HepG2 (cell line): ENCODE measurements around the gene STUB1. TPM values are rescaled to one million over a fixed set of nuclear protein-coding genes. Genes with fewer than 3 reads are reported as not detected.

Experiments
- AGO1 ChIP-seq: fragments of 200-400 bp; formaldehyde crosslinking; IDR thresholded peaks from 2 replicates; pipeline ENCODE4 v1.6.1; 2017; ENCODE audit warnings: mild to moderate bottlenecking, low read depth, low read length, moderate library complexity; ENCODE audit not compliant: poor library complexity, severe bottlenecking
- FOSL2 ChIP-seq: sonication (generic); formaldehyde crosslinking; IDR thresholded peaks from 2 replicates; pipeline ENCODE4 v1.4.0; 2020; ENCODE audit warnings: missing genetic modification reagents
- GZF1 ChIP-seq: sonication (generic); formaldehyde crosslinking; IDR thresholded peaks from 2 replicates; pipeline ENCODE4 v1.5.1; 2020; ENCODE audit warnings: mild to moderate bottlenecking, missing genetic modification reagents
- HOXA5 ChIP-seq: sonication (generic); formaldehyde crosslinking; IDR thresholded peaks from 2 replicates; pipeline ENCODE4 v1.4.0; 2020; ENCODE audit warnings: missing genetic modification reagents
- MTA1 ChIP-seq: sonication (generic); formaldehyde crosslinking; IDR thresholded peaks from 2 replicates; pipeline ENCODE4 v1.4.0; 2020; ENCODE audit warnings: missing genetic modification reagents, mild to moderate bottlenecking, borderline replicate concordance
- NAIF1 ChIP-seq: sonication (generic); formaldehyde crosslinking; IDR thresholded peaks from 2 replicates; pipeline ENCODE4 v1.5.0; 2020; ENCODE audit warnings: mild to moderate bottlenecking, missing genetic modification reagents, borderline replicate concordance
- RAD51 ChIP-seq: fragments of 450-650 bp; IDR thresholded peaks from 2 replicates; pipeline ENCODE4 v1.6.1; 2016; ENCODE audit warnings: borderline replicate concordance
- SIN3B ChIP-seq: fragments of 150-350 bp; IDR thresholded peaks from 2 replicates; pipeline ENCODE4 v1.6.1; 2014; ENCODE audit warnings: low read length
- ZNF543 ChIP-seq: sonication (generic); formaldehyde crosslinking; IDR thresholded peaks from 2 replicates; pipeline ENCODE4 v1.4.0; 2020; ENCODE audit warnings: mild to moderate bottlenecking, missing genetic modification reagents
- polyA plus RNA-seq, 8 experiments: library from polyadenylated mRNA; depleted of rRNA in 3 of 8; stranded (reverse) in 7 of 8; unstranded in 1 of 8; fragments of >200 nt; fragmentation: Illumina TruSeq in 4 of 8; extraction: Trizol in 4 of 8; gene quantifications; 2 replicates each; pipeline versions ENCODE4 v1.2.1 to v1.2.3, GENCODE V29; 2011 to 2016; ENCODE audit warnings: low read depth in 4 of 8, missing spikeins in 1 of 8, mixed read lengths in 1 of 8; ENCODE audit not compliant: insufficient read depth in 1 of 8
- total RNA-seq, 5 experiments: library from RNA; depleted of rRNA; stranded (reverse); fragments of >200 nt; fragmentation: Illumina TruSeq; extraction: Trizol; gene quantifications; 2 replicates each; pipeline ENCODE4 v1.2.3, GENCODE V29; 2016; ENCODE audit warnings: low read depth in 1 of 5
- TF ChIP-seq, protein P1 (sequence below): IDR thresholded peaks from 2 replicates; pipeline ENCODE4 v1.6.1; 2016
- TF ChIP-seq, protein P2 (sequence below): sonication (generic); formaldehyde crosslinking; IDR thresholded peaks from 2 replicates; pipeline ENCODE4 v1.4.0; 2020; ENCODE audit warnings: mild to moderate bottlenecking, missing genetic modification reagents
- TF ChIP-seq, protein P3 (sequence below): sonication (generic); formaldehyde crosslinking; IDR thresholded peaks from 2 replicates; pipeline ENCODE4 v1.5.1; 2020; ENCODE audit warnings: missing genetic modification reagents, mild to moderate bottlenecking, borderline replicate concordance
- TF ChIP-seq, protein P4 (sequence below): sonication (generic); formaldehyde crosslinking; IDR thresholded peaks from 2 replicates; pipeline ENCODE4 v1.5.0; 2020; ENCODE audit warnings: missing genetic modification reagents, mild to moderate bottlenecking, borderline replicate concordance
- TF ChIP-seq, protein P5 (sequence below): IDR thresholded peaks from 2 replicates; pipeline ENCODE4 v1.6.1; 2016; ENCODE audit warnings: missing genetic modification reagents, missing compliant biosample characterization
- TF ChIP-seq, protein P6 (sequence below): IDR thresholded peaks from 2 replicates; pipeline ENCODE4 v1.6.1; 2018; ENCODE audit warnings: missing genetic modification reagents
- TF ChIP-seq, protein P7 (sequence below): sonication (generic); formaldehyde crosslinking; IDR thresholded peaks from 2 replicates; pipeline ENCODE4 v1.5.1; 2020; ENCODE audit warnings: mild to moderate bottlenecking, missing genetic modification reagents, moderate library complexity

Gene STUB1
- total and polyA plus RNA-seq, 2 of the 13 experiments (the other 11 are each of a cell fraction or from before 2014, with no cell fraction given): 52.9 to 78.2 TPM

DNA sequence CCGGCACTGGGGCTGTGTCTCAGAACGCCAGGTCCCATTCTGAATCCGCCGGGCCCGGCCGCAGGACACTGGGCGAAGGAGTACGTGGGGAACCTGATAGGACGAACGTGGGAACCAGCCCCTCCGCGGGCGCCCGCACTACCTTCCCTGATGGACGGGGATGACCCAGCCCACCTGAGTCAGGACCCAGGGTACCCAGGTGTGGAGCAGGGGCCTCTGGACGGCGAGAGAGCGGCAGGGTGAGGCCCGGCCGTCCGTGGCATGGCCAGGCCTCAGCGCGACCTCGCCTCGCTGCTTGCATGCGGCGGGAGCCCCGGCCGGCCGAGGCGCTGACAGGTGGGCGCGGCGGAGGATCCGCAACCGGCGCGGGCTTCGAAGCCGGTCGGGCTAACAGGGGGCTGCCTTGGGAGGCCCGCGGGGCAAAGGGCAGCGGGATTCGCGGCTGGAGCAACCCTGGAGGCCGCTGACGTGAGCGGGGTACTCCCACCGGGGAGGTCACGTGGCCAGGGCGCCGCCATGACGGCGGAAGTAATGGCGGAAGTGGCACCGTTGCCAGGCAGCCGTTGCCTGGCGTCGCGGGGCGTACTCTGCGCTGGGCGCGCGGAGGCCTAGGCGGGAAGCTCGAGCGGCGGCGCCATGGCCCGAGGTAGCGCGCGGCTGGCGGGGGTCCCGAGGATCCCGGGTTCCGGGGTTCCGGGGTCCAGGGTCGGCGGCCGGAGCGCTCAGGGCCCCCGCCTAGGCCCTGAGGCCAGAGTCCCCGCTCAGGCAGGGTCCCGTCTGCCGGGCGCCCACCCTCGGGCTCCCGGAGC is 31.2 kb upstream of the STUB1 start, which contains the start of gene WDR90 (continued):
- TF ChIP-seq, protein P1, sequence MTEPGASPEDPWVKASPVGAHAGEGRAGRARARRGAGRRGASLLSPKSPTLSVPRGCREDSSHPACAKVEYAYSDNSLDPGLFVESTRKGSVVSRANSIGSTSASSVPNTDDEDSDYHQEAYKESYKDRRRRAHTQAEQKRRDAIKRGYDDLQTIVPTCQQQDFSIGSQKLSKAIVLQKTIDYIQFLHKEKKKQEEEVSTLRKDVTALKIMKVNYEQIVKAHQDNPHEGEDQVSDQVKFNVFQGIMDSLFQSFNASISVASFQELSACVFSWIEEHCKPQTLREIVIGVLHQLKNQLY (CRISPR knock-in tag): peak; percentile 59; the same call in 1 of the 2 replicates
- TF ChIP-seq, protein P2, sequence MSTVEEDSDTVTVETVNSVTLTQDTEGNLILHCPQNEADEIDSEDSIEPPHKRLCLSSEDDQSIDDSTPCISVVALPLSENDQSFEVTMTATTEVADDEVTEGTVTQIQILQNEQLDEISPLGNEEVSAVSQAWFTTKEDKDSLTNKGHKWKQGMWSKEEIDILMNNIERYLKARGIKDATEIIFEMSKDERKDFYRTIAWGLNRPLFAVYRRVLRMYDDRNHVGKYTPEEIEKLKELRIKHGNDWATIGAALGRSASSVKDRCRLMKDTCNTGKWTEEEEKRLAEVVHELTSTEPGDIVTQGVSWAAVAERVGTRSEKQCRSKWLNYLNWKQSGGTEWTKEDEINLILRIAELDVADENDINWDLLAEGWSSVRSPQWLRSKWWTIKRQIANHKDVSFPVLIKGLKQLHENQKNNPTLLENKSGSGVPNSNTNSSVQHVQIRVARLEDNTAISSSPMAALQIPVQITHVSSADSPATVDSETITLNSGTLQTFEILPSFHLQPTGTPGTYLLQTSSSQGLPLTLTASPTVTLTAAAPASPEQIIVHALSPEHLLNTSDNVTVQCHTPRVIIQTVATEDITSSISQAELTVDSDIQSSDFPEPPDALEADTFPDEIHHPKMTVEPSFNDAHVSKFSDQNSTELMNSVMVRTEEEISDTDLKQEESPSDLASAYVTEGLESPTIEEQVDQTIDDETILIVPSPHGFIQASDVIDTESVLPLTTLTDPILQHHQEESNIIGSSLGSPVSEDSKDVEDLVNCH (CRISPR knock-in tag): no peak
- TF ChIP-seq RAD51: peak; percentile 94
- TF ChIP-seq, protein P3, sequence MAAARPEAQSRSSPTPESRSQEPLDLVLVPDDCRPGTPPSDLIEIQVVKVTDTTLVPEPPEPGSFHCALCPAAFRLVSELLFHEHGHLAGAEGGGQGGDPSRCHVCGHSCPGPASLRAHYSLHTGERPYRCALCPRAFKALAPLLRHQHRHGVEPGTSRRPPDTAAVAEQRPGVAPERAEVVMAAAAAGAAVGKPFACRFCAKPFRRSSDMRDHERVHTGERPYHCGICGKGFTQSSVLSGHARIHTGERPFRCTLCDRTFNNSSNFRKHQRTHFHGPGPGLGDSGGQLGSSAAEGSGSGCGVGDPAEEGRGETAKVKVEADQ (CRISPR knock-in tag): peak; percentile 57; the same call in 1 of the 2 replicates
- TF ChIP-seq, protein P4, sequence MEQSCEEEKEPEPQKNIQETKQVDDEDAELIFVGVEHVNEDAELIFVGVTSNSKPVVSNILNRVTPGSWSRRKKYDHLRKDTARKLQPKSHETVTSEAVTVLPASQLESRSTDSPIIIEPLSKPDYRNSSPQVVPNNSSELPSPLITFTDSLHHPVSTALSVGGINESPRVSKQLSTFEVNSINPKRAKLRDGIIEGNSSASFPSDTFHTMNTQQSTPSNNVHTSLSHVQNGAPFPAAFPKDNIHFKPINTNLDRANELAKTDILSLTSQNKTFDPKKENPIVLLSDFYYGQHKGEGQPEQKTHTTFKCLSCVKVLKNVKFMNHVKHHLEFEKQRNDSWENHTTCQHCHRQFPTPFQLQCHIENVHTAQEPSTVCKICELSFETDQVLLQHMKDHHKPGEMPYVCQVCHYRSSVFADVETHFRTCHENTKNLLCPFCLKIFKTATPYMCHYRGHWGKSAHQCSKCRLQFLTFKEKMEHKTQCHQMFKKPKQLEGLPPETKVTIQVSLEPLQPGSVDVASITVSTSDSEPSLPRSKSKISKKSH (CRISPR knock-in tag): peak; percentile 80
- TF ChIP-seq, protein P5, sequence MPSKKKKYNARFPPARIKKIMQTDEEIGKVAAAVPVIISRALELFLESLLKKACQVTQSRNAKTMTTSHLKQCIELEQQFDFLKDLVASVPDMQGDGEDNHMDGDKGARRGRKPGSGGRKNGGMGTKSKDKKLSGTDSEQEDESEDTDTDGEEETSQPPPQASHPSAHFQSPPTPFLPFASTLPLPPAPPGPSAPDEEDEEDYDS (CRISPR knock-in tag): peak; percentile 75; the same call in 1 of the 2 replicates
- peak; percentile 97 for TF ChIP-seq AGO1
- TF ChIP-seq HOXA5 (CRISPR knock-in tag): peak; percentile 78; the same call in 1 of the 2 replicates
- TF ChIP-seq MTA1 (CRISPR knock-in tag): 0 out of 2 replicates have a peak, but pooled peaks have one; percentile 19
- TF ChIP-seq, protein P6, sequence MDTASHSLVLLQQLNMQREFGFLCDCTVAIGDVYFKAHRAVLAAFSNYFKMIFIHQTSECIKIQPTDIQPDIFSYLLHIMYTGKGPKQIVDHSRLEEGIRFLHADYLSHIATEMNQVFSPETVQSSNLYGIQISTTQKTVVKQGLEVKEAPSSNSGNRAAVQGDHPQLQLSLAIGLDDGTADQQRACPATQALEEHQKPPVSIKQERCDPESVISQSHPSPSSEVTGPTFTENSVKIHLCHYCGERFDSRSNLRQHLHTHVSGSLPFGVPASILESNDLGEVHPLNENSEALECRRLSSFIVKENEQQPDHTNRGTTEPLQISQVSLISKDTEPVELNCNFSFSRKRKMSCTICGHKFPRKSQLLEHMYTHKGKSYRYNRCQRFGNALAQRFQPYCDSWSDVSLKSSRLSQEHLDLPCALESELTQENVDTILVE (CRISPR knock-in tag): peak; percentile 80
- TF ChIP-seq NAIF1 (CRISPR knock-in tag): peak; percentile 53; the same call in 1 of the 2 replicates
- TF ChIP-seq, protein P7, sequence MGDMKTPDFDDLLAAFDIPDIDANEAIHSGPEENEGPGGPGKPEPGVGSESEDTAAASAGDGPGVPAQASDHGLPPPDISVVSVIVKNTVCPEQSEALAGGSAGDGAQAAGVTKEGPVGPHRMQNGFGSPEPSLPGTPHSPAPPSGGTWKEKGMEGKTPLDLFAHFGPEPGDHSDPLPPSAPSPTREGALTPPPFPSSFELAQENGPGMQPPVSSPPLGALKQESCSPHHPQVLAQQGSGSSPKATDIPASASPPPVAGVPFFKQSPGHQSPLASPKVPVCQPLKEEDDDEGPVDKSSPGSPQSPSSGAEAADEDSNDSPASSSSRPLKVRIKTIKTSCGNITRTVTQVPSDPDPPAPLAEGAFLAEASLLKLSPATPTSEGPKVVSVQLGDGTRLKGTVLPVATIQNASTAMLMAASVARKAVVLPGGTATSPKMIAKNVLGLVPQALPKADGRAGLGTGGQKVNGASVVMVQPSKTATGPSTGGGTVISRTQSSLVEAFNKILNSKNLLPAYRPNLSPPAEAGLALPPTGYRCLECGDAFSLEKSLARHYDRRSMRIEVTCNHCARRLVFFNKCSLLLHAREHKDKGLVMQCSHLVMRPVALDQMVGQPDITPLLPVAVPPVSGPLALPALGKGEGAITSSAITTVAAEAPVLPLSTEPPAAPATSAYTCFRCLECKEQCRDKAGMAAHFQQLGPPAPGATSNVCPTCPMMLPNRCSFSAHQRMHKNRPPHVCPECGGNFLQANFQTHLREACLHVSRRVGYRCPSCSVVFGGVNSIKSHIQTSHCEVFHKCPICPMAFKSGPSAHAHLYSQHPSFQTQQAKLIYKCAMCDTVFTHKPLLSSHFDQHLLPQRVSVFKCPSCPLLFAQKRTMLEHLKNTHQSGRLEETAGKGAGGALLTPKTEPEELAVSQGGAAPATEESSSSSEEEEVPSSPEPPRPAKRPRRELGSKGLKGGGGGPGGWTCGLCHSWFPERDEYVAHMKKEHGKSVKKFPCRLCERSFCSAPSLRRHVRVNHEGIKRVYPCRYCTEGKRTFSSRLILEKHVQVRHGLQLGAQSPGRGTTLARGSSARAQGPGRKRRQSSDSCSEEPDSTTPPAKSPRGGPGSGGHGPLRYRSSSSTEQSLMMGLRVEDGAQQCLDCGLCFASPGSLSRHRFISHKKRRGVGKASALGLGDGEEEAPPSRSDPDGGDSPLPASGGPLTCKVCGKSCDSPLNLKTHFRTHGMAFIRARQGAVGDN (CRISPR knock-in tag): peak; percentile 98
- TF ChIP-seq SIN3B: peak; percentile 85
- peak; percentile 41 for TF ChIP-seq FOSL2 (CRISPR knock-in tag)
- peak; percentile 54; the same call in 1 of the 2 replicates for TF ChIP-seq ZNF543 (CRISPR knock-in tag)
- TF ChIP-seq GZF1 (CRISPR knock-in tag): no peak
